ENCODE data around the gene CD2BP2. TPM values are rescaled to one million over a fixed set of nuclear protein-coding genes. Genes with fewer than 3 reads are reported as not detected.

Gene CD2BP2
- total RNA-seq, 1 experiment from 2014 or later: 72.5 TPM

DNA sequence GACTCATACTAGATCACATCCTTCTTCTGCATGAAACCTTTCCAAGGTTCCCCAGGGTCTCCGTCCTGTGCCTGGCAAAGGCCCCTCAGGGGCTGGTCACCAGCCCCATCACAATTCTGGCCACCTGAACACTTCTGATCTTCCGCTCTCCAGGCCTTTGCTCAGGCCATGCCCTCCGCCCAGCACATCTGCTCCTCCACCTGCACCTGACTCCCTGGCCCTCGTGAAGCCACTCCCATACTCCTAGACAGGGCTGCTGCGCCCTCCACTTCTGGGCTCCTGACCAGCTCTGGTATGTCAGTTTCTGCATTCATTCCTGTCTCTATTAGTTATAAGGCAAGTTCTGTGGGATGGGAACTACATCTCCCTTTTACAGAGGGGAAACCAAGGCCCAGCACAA lies 17.6 kb upstream of the CD2BP2 start:
- intact Hi-C loops (cut with micrococcal nuclease; ENCODE audit: unreplicated experiment): loop anchor here (5.0 kb wide), 1 partner anchor 35 kb away; the partner anchor contains the start of gene ZNF771
- CTCF ChIA-PET: no interaction called here
- BruUV-seq (replicated peaks): no TSS peak

DNA sequence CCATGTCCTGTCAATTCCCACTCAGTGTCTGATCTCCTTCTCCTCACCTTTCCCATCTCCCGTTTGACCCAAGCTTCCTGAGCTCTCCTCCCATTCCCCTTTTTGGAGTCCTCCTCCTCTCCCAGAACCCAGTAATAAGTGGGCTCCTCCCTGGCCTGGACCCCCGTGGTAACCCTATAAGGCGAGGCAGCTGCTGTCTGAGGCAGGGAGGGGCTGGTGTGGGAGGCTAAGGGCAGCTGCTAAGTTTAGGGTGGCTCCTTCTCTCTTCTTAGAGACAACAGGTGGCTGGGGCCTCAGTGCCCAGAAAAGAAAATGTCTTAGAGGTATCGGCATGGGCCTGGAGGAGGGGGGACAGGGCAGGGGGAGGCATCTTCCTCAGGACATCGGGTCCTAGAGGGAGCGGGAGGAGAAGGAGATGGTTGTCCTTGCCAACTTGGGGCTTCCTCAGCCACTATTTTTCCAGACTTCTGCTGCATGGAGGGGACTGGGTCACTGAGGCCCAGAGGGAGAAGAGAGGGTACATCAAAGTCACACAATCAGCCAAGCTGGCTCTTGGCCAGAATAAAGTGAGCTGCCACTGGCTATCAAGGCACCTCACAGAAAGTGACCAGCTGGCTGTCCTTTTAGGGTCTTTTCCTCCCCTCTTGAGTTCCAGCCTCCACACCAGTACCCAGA lies 17.1 kb upstream of the CD2BP2 start:
- Histone ChIP-seq H3K27ac (ENCODE audit: low read depth, low read length, poor library complexity, severe bottlenecking) (peak overlapping the region; percentile 84), H3K4me1 (ENCODE audit: insufficient read depth, low read length, poor library complexity, severe bottlenecking) (peaks cover 10% of the 10 kb centered on the region), H3K4me3 (ENCODE audit: low read depth, low read length, poor library complexity, severe bottlenecking) (no peak overlapping the region), H3K36me3 (ENCODE audit: insufficient read depth, low read length, poor library complexity, severe bottlenecking) (no peaks in the 10 kb centered on the region), H3K27me3 (replicated peaks; ENCODE audit: insufficient read depth, low read depth, low read length, poor library complexity) (no peaks in the 10 kb centered on the region), H3K9me3 (ENCODE audit: low read depth, low read length, poor library complexity, severe bottlenecking) (no peaks in the 10 kb centered on the region)
- TF ChIP-seq EZH2 (IDR thresholded peaks at IDR 0.05; ENCODE audit: borderline replicate concordance, low read depth, low read length, poor library complexity, severe bottlenecking): no peak
- TF ChIP-seq, protein P1, sequence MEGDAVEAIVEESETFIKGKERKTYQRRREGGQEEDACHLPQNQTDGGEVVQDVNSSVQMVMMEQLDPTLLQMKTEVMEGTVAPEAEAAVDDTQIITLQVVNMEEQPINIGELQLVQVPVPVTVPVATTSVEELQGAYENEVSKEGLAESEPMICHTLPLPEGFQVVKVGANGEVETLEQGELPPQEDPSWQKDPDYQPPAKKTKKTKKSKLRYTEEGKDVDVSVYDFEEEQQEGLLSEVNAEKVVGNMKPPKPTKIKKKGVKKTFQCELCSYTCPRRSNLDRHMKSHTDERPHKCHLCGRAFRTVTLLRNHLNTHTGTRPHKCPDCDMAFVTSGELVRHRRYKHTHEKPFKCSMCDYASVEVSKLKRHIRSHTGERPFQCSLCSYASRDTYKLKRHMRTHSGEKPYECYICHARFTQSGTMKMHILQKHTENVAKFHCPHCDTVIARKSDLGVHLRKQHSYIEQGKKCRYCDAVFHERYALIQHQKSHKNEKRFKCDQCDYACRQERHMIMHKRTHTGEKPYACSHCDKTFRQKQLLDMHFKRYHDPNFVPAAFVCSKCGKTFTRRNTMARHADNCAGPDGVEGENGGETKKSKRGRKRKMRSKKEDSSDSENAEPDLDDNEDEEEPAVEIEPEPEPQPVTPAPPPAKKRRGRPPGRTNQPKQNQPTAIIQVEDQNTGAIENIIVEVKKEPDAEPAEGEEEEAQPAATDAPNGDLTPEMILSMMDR (conservative IDR thresholded peaks at IDR 0.05; ENCODE audit: low read depth, low read length): no peak
- ChIA-PET POLR2A (ENCODE audit: low non-redundant PET) (no interaction called here), CTCF (no interaction called here)
- no TSS peak for BruUV-seq (replicated peaks)
- intact Hi-C loops (cut with micrococcal nuclease; ENCODE audit: unreplicated experiment): loop anchor here (5.0 kb wide), 1 partner anchor 35 kb away; the partner anchor contains the start of gene ZNF771
- no peak for DNase-seq (ENCODE audit: low spot score)

More for the DNA sequence above, 17.6 kb upstream of the CD2BP2 start:
- no peak for DNase-seq (ENCODE audit: low spot score)
- H3K27me3 ChIP-seq (replicated peaks; ENCODE audit: insufficient read depth, low read depth, low read length, poor library complexity): no peaks in the 10 kb centered on the region
- POLR2A ChIA-PET (ENCODE audit: low non-redundant PET): no interaction called here
- H3K9me3 ChIP-seq (ENCODE audit: low read depth, low read length, poor library complexity, severe bottlenecking): no peaks in the 10 kb centered on the region
- no peak overlapping the region for H3K27ac ChIP-seq (ENCODE audit: low read depth, low read length, poor library complexity, severe bottlenecking)
- TF ChIP-seq, protein P1 (conservative IDR thresholded peaks at IDR 0.05; ENCODE audit: low read depth, low read length): no peak
- TF ChIP-seq EZH2 (IDR thresholded peaks at IDR 0.05; ENCODE audit: borderline replicate concordance, low read depth, low read length, poor library complexity, severe bottlenecking): no peak
- H3K36me3 ChIP-seq (ENCODE audit: insufficient read depth, low read length, poor library complexity, severe bottlenecking): no peaks in the 10 kb centered on the region
- H3K4me3 ChIP-seq (ENCODE audit: low read depth, low read length, poor library complexity, severe bottlenecking): no peak overlapping the region
- peaks cover 14% of the 10 kb centered on the region for H3K4me1 ChIP-seq (ENCODE audit: insufficient read depth, low read length, poor library complexity, severe bottlenecking)

DNA sequence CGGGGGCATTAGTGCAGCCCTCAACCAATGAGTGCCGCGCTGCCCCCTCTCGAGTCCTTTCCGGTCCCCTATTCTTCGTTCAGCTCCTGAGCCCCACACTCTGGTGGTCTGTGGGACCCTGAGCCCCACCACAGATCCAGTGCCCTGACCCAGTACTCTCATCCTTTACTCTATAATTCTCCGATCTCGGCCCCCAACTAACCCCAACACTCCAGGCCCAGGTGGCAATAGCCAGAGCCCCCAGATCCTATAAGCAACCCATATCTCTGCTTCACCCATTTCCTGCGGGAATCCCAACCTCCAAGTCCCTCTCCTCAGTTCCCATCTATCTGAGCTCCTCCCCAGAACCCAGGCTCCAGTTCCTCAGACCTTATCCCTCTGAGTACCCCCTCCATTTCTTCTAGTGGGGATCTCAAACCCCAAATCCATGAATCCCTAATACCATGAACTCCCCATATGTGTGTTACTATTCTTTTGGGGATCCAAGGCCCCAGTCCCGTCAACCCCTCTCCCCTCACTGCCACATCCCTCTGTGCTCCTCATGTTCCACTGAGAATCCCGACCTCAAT lies 16.2 kb upstream of the CD2BP2 start:
- TF ChIP-seq EZH2 (IDR thresholded peaks at IDR 0.05; ENCODE audit: borderline replicate concordance, low read depth, low read length, poor library complexity, severe bottlenecking): no peak
- TF ChIP-seq, protein P1 (conservative IDR thresholded peaks at IDR 0.05; ENCODE audit: low read depth, low read length): no peak

More for the DNA sequence above, 16.2 kb upstream of the CD2BP2 start:
- BruUV-seq (replicated peaks): no TSS peak
- CTCF ChIA-PET: interaction anchor here (1.2 kb wide), 2 partner anchors 38 to 58 kb away, joined by 5 read pairs; partner anchors contain the start of gene DCTPP1
- Histone ChIP-seq H3K4me1 (ENCODE audit: insufficient read depth, low read length, poor library complexity, severe bottlenecking) (peaks cover 8% of the 10 kb centered on the region), H3K9me3 (ENCODE audit: low read depth, low read length, poor library complexity, severe bottlenecking) (no peaks in the 10 kb centered on the region), H3K27ac (ENCODE audit: low read depth, low read length, poor library complexity, severe bottlenecking) (peak overlapping the region; percentile 84), H3K27me3 (replicated peaks; ENCODE audit: insufficient read depth, low read depth, low read length, poor library complexity) (no peaks in the 10 kb centered on the region), H3K36me3 (ENCODE audit: insufficient read depth, low read length, poor library complexity, severe bottlenecking) (peaks cover 6% of the 10 kb centered on the region), H3K4me3 (ENCODE audit: low read depth, low read length, poor library complexity, severe bottlenecking) (peak overlapping the region; percentile 41)
- POLR2A ChIA-PET (ENCODE audit: low non-redundant PET): interaction anchor here (0.9 kb wide), 1 partner anchor 35 kb away, joined by 4 read pairs; no protein-coding TSS in a partner anchor
- intact Hi-C loops (cut with micrococcal nuclease; ENCODE audit: unreplicated experiment): loop anchor here (5.0 kb wide), 1 partner anchor 36 kb away; the partner anchor contains the start of gene ZNF771
- no peak for DNase-seq (ENCODE audit: low spot score)

Data from A673 (cell line).